Fibroblast of the conjunctiva (primary cell): ENCODE measurements around the gene KIF5A.
A peak's percentile ranks its signal among the peaks of the same experiment; 100 is the strongest.
"Not testable (repeated sequence)": the region's sequence is repeated elsewhere in the genome, so short reads cannot be mapped to it uniquely, and the experiment has no call there.

Experiments
- DNase-seq: peaks from one replicate; pipeline ENCODE4 v3.0.0-alpha.2; 2010; ENCODE audit warnings: low read depth

KIF5A gene

GRCh38 chr12:57558864-57559263 is 9.0 kb downstream of the KIF5A start:
- no peak for DNase-seq

GRCh38 chr12:57560516-57560915 is 10.7 kb downstream of the KIF5A start:
- no peak for DNase-seq

- DNase-seq, result not testable (repeated sequence)
Observed at GRCh38 chr12:57561117-57561516, 11.3 kb downstream of the KIF5A start.

GRCh38 chr12:57563358-57563757 is 13.5 kb downstream of the KIF5A start:
- no peak for DNase-seq

GRCh38 chr12:57564178-57564740 is 14.4 kb downstream of the KIF5A start:
- DNase-seq, result no peak

- no peak for DNase-seq
Observed at GRCh38 chr12:57568838-57569237, 19.0 kb downstream of the KIF5A start.

GRCh38 chr12:57569858-57570257 is 20.0 kb downstream of the KIF5A start:
- no peak for DNase-seq

GRCh38 chr12:57570438-57570837 is 20.6 kb downstream of the KIF5A start:
- DNase-seq, result not testable (repeated sequence)

- DNase-seq, result no peak
Observed at GRCh38 chr12:57571926-57572762, 22.3 kb downstream of the KIF5A start.

- DNase-seq, result no peak
Observed at GRCh38 chr12:57574795-57575194, 25.0 kb downstream of the KIF5A start.

GRCh38 chr12:57575771-57576612 is 26.1 kb downstream of the KIF5A start:
- no peak for DNase-seq

- no peak for DNase-seq
Observed at GRCh38 chr12:57576613-57577160, 26.8 kb downstream of the KIF5A start.

GRCh38 chr12:57577981-57578758 is 28.3 kb downstream of the KIF5A start:
- DNase-seq, result no peak

- no peak for DNase-seq
Observed at GRCh38 chr12:57579011-57579410, 29.2 kb downstream of the KIF5A start.

GRCh38 chr12:57579677-57580465 is 30.0 kb downstream of the KIF5A start:
- no peak for DNase-seq

- no peak for DNase-seq
Observed at GRCh38 chr12:57580466-57580795, 30.6 kb downstream of the KIF5A start.

GRCh38 chr12:57581802-57582201 is 32.0 kb downstream of the KIF5A start:
- no peak for DNase-seq

- no peak for DNase-seq
Observed at GRCh38 chr12:57582440-57582839, 32.6 kb downstream of the KIF5A start.

GRCh38 chr12:57583008-57583831 is 33.4 kb downstream of the KIF5A start:
- DNase-seq, result peak; percentile 82

- DNase-seq, result no peak
Observed at GRCh38 chr12:57584050-57584449, 34.2 kb downstream of the KIF5A start.
